GM18517 (cell line): ENCODE data around the gene ST6GALNAC4.

Experiments used
- ATAC-seq: cut with Tn5 transposase; IDR thresholded peaks from one replicate; pipeline ENCODE4 v1.9.1; 2021; ENCODE audit warnings: mild to moderate bottlenecking, moderate library complexity; ENCODE audit not compliant: unreplicated experiment

ST6GALNAC4 gene

DNA sequence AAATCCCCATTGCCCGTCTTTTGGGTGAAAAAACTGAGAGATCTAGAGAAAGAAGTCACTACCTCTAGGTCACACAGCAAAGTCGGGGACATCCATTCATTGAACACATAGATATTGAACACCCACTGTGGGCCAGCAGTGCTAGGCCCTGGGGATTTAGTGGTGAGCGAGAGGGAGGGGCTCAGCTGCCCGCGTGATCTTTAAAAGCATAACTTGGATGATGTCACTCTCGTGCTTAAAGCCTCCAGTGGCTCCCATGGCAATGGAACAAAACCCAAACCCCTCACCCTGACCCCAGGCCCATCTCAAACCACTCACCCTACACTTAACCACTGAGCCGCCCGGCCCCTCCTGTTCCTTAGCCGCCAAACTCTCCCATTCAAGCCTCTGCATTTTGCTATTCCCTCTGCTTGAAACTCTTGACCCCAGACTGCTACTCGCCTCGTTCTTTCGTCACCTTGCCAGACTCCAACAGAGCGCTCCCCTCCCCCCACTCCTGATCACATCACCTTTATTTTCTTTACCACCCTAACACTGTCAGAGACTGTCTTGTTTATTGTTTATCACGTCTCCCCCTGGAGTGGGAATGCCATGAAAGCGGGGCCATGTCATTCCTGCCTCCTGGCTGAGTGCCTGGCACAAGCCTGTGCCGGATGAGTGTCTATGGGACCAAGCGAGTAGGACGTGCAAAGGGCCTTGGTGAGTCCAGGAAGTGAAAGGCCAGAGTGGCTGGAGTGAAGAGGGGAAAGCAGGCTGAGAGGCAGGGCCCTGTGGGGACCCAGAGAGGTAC, 14.4 kb upstream of the ST6GALNAC4 start:
- peak; percentile 32 for ATAC-seq

DNA sequence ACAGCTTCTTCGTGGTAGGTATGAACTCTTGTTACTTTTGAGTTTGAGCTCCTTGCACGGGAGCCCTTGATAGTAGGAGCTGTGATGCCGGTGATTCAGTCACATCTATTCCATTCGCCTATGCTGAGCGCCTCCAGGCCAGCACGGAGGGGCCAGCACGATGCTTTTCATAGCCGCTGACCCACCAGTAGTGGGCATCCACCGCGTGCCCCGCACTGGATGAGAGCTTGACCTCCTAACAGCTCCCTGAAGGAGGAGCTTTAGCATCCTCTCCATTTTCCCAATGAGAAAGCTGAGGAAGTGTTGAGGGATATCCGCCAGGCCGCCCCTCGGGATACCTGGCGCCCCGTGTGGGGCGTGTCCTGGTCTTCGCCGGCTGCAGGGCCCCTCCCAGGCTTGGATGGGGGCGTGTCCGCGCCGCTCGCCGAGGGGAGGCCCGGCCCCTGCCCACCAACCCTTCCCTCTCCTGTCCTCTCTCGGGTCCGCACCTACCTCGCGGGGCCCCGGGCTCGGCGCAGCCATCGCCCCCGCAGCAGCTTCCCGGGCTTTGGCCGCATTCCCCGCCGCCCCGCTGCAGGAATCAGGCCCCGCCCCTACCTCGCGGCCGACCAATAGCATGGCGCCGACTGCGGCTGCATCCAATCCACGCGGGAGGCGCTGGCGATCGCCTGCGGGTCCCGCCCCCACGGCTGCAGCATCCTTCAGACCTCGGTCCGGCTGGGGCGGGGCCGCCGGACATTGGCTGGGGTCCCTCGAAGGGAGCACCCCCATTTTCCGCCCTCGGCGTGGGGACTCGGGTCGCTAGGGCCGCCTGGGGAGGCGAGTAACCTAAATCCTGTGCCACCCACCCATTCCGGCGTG, 13.6 kb upstream of the ST6GALNAC4 start, which contains the start of gene PIP5KL1:
TSS of gene PIP5KL1 (minus strand) at position 547 of the 861 bp plus-strand sequence. CDS start at position 522, 25 bp downstream.
- ATAC-seq, result peak; percentile 68

- ATAC-seq, result no peak
These were observed 12.8 kb upstream of the ST6GALNAC4 start for GRCh38 chr9:127929625-127929979.

DNA sequence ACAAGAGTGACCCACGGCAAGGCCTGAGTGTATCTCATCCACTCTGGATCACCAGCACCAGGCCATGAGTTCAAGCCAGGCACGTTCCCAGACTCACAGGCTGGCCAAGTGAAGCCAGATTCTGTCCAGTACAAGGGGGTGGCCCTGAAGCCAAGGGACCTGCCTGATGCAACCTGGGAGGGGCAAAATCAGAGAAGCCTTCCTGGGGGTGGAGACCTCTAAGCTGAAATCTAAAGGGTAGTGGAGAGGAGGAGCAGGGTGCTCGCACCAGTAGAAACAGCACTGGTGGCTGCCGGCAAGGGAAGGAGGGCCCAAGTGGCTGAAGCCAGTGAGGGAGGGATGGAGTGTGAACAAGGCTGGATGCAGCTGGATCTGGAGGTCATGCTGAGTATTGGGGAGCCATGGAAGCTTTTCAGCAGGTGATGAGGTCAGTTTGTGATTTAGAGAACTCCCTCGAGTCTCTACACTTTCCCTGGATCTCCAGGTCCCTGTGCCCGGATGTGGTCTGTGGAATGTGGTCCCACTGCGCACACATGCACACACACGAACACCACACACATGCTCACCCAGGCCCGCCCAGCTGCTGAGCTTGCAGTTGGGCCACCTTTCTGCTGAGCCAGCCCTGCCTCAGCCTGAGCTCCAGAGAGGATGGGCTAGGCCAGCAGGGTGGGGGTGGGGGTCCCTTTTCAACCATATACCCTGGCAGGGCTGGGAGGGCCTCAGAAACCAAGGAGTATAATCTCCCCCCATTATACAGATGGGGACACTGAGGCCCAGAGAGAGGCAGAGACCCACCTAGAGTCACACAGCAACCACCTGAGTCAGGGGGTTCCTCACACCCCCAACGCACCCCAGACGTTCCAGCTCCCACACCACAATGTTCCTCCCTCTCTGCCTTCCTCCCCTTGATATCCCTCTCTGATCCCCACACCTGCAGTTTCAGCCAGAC, 12.1 kb upstream of the ST6GALNAC4 start:
- ATAC-seq, result no peak

- no peak for ATAC-seq
These were observed 11.3 kb upstream of the ST6GALNAC4 start for GRCh38 chr9:127927988-127928675.

DNA sequence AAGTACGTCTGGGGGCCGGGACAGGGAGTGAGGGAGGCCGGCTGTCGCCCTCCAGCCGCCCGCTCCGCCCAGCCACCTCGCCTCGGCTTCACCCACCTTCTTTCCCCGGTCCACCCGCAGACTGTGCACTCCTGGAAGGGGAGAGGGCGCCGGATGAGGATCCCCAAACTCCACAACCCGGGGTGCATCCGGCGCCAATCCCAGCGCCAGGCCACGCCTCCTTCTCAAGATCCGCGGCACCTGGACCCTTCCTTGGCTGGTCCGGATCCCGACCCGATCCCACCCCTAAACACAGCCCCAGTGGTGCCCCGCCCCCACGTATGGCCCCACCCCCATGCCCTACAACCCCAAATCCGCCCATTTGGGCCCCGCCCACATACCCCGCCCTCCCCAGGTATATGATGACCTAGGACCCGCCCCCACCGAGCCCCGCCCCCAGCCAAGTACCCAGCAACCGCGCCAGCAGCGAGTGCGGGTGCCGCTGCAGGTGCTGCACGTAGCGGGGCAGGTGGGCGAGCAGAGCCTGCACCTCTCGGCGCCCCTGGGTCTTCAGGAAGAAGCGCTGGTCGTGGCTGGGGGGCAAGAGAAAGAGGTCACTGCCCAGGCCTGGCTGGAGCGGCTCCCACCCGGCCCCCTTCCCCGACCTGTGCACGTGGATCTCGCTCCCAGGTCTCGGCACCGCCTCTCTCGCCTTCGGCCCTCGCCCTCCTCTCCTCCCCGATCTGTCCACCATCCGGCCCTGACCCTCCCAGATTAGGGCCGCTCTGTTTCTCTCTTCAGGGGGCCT, 10.6 kb upstream of the ST6GALNAC4 start:
- ATAC-seq, result no peak

DNA sequence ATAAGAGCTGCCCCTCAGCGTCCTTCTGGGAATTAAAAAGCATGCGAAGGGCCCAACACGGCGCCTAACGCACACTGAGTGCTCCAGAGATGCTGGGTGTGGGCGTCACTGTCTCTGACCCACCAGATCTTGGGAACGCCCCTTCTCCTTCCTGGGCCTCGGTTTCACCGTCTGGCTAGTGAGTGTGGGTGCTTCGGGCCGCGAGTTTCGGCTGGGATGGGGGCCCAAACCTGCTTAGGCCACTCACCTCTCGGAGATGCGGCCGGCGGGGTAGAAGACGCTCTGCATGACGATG, 10.0 kb upstream of the ST6GALNAC4 start:
- ATAC-seq, result no peak

- ATAC-seq, result no peak
These were observed 9.4 kb upstream of the ST6GALNAC4 start for GRCh38 chr9:127925959-127926905.

DNA sequence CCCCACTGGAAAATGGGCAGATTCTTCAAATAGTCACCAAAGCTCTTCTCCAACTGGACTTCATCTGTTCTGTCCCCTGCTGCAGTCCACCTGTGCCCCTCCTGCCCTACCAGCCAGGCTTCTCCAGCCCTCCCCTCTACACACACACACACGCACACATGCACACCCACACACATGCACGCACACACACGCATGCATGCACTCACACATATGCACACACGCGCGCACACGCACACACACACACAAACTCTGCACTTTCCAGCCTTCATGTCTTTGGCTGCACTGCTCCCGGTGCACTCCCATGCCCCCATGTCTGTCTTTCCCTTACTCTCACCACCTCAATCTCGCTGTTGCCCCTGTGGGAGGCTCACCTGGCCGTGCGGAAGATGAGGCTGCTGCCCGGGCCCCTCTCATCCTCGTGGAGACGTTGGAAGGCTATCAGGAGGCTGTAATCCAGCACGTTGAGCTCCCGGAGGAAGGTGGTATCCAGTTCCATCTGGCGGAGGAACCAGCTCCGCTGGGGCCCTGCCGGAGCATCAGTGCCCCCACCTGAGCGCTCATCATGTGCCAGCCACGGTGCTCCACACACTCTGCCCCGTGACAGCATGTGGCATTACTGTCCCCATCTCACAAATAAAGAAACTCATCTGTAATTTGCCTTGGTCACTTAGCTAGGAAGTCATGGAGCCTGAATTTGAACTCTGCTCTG, 8.0 kb upstream of the ST6GALNAC4 start:
- ATAC-seq, result no peak

GRCh38 chr9:127923771-127924170, 6.9 kb upstream of the ST6GALNAC4 start:
- no peak for ATAC-seq

DNA sequence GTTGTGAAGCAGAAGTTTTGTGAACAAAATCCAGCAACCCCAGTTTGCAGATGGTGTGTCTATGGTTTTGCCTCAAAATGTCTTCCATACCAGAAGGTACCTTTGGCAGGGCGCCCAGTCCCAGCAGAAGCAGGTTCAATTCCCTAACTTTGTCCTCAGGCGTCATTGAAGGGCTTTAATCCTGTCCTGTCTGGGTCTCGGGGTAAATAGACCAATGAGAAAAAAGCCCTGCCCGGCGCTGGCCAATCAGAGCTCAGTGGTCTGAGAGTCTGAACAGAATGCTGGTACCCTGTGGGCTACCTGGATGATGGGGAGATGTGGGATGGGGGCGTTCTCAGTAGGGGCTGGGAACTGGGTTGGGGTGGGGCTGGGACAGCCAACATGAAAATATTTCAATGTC, 6.2 kb upstream of the ST6GALNAC4 start:
- no peak for ATAC-seq

DNA sequence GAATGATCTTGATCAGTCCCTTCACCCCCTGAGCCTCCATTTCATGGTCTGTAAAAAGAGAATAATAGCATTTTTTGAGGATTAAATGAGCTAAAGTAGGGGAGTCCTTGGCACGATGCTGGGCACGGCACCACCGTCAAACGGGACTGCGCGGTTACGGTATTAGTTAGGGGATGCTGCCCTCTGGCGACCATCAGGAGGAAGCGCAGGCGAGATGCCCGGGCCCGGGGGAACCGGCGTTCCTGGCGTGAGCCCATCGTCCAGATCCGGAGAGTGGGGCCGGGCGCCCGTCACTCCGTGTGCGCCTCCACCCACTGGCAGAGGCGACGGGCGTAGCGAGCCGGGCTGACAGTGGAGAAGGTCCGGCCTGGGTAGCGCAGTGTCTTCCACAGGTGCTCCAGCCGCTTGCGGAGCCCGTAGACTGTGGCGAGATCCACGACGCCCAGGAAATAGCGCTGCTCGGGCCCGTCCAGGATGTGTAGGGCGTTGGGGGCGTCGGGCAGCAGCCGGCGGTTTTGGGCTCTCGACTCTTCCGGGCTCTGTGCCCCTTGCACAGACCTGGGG, 4.8 kb upstream of the ST6GALNAC4 start:
- no peak for ATAC-seq

DNA sequence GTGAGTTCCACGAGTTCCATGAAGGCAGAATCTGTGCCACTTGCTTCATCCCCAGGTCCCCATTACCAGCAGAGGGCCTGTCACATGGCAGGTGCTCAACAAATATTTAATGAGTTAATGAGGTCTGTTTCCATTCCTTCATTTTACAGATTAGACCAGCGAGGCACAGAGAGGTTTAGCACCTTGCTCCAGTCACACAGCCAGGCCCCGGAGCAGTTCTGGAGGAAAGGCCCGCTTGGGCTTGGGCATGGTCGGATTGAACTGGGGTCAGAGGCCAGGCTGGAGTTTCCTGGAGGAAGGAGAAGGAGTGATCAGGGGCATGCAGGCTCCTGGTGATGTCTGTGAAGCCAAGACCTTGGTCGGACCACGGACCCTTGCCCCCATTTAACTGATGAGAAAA, 4.0 kb upstream of the ST6GALNAC4 start:
- no peak for ATAC-seq

GRCh38 chr9:127919253-127919815, 2.5 kb upstream of the ST6GALNAC4 start:
- ATAC-seq, result no peak

- no peak for ATAC-seq
These were observed 1.6 kb upstream of the ST6GALNAC4 start for GRCh38 chr9:127918183-127919107.

- peak; percentile 42 for ATAC-seq
These were observed 762 bp upstream of the ST6GALNAC4 start for GRCh38 chr9:127917603-127918002.
